ENCODE results near the gene SMTNL1.

Gene SMTNL1

DNA sequence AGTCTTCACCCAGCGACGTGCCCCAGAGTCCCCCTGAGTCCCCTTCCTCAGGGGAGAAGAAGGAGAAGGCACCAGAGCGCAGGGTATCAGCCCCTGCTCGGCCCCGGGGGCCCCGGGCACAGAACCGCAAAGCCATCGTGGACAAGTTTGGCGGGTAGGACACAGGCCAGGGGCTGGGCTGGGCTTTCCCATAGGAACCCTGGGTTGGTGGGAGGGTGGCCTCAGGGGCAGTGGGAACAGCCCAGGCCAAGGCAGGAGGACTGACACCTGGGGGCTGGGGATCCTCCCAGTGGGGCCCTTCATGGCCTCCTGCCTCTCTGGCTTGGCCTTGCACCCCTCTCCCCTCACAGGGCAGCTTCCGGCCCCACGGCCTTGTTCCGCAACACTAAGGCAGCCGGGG lies 8.5 kb downstream of the SMTNL1 start:
- DNase-seq, result no peak

GRCh38 chr11:57546451-57546850 lies 9.1 kb downstream of the SMTNL1 start:
- no peak for DNase-seq

- DNase-seq, result no peak
Observed at GRCh38 chr11:57546869-57547475, 9.6 kb downstream of the SMTNL1 start.

- DNase-seq, result no peak
Observed at GRCh38 chr11:57547854-57548377, 10.5 kb downstream of the SMTNL1 start.

- no peak for DNase-seq
Observed at GRCh38 chr11:57549983-57550382, 12.6 kb downstream of the SMTNL1 start.

- DNase-seq, result no peak
Observed at GRCh38 chr11:57551941-57552340, 14.5 kb downstream of the SMTNL1 start.

DNA sequence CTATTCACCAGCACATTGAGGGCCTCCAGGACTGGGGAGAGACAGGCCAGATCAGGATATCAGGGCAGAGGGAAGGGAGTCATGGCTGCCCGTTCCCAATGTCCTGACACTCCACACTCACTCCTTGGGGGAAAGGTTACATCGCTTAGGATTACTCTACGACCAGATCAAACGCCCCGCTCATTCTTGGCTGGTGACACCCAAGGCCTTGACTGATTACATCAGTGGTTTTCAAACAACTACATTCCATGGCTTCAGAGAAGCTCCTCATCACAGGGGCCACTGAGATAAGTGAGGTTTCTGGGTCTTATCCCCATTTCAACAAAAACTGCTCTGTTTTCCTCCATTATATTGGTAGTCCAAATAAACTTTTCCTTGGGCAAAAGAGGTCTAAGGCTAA lies 15.1 kb downstream of the SMTNL1 start:
- DNase-seq, result no peak

GRCh38 chr11:57555393-57555792 lies 18.0 kb downstream of the SMTNL1 start:
- DNase-seq, result no peak

- no peak for DNase-seq
Observed at GRCh38 chr11:57556041-57556440, 18.6 kb downstream of the SMTNL1 start.

DNA sequence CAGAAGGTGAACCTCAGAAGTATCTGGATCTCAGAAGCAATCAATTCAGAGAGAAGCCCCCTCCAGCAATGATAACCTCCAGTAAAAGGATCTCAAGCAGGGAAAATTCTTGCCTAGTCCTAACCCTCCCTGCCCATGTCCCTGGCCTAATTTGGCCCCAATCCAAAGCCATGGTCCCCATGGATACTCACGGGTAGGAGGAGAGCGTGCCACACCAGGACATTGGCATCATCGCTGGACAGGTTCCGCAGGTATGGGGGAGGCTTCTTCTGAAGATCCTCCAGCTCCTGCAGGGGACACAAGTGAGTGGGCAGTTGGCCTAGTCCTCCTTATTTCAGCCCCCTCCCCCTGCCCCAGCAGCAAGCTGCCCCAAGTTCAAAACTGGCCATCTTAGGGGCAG lies 22.8 kb downstream of the SMTNL1 start:
- DNase-seq, result no peak

DNA sequence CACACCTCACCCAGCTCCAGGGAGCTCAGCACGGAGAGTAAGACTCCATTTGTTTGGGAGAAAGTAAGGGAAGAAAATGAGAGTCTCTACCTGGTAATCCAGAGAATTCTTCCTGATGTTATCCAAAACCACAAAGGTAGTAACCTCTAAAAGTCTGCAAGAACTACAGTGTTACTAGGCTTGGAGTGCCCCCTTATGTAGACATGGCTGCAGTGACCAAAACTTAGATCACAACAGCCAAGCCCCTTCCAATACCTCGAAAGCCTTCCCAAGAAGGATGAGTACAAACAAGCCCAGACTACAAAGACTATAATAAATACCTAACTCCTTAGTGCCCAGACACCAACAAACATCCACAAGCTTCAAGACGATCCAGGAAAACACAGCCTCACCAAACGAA lies 25.2 kb downstream of the SMTNL1 start:
- DNase-seq, result no peak

GRCh38 chr11:57566005-57566904 lies 28.9 kb downstream of the SMTNL1 start:
- DNase-seq, result peak; percentile 59

DNA sequence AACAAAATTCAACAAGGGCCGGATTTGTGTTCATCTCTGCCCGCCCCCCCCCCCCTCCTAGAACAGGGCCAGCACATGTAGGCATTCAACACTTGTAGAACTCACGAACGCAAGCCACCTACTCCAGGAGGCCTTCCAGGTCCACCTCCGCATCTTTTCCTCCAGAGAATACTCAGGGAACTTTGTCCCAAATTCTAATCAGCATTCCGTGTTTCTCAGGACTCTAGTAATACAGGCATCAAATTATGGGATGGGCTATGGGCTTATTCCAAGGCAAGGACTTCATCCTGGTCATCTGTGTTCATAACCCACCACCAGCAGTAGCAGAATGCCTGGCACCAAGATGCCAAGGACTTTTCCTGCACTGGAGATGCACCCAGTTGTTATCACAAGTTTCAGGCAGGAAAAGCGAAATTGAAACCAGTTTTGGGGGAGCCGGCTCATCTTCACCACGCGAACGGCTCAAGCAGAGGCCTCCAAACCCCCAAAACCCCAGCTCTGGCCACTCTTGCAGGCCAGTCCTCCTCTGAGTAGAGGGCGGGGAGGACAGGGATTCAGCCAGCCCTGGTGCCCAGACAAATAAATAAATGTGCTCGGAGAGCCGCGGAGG lies 29.6 kb downstream of the SMTNL1 start:
- DNase-seq, result no peak

DNA sequence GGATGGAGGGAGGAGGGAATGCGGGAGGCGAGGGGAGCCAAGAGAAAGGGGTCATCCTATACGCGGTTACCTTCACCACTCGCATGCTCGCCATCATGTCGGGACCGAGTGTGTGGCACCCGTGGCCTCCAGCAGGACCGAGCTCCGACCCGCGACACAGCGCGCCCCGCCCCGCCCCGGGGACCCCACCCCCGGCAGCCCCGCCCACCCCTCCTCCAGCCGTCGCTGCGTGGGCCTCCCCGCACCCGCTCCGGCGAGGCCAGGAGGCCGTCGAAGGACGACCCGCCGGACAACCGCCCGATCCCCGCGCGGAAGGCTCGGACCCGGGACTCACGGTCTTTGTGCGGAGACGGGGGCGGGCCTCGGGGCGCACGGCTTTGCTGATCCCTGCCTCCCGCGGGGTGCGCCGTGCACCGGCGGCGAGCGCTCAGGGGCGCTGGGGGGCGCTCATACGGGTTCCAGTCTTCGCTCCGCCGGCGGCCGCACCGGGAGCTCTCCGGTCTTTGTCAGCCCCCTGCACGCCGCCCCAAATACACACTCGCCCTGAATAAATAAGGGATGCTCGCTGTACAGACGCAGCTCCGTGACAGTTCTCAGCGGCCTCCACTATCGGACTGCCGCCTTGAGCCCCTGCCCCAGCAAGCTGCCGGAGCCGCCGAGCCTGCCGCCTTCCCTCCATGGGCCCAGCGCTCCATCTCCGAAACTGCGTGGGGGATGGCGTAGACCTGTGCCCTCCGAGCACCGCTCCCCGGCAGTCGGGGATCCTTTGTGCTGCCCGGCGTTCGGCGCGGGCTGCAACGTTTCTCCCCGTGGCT lies 30.3 kb downstream of the SMTNL1 start, which contains the start of gene UBE2L6:
Gene UBE2L6, minus strand, starts transcription at position 158 of the 815 bp plus-strand sequence. Its CDS starts 61 bp downstream, at position 97.
- DNase-seq, result peak in 1 of 2 experiments; percentile 37

GRCh38 chr11:57568330-57568766 lies 31.0 kb downstream of the SMTNL1 start:
- DNase-seq, result peak; percentile 64

- peak; percentile 25 to 31 for DNase-seq
Observed at GRCh38 chr11:57571606-57572005, 34.2 kb downstream of the SMTNL1 start.

GRCh38 chr11:57574061-57574460 lies 36.7 kb downstream of the SMTNL1 start:
- DNase-seq, result no peak

- DNase-seq, result no peak
Observed at GRCh38 chr11:57584341-57584740, 46.9 kb downstream of the SMTNL1 start.

DNA sequence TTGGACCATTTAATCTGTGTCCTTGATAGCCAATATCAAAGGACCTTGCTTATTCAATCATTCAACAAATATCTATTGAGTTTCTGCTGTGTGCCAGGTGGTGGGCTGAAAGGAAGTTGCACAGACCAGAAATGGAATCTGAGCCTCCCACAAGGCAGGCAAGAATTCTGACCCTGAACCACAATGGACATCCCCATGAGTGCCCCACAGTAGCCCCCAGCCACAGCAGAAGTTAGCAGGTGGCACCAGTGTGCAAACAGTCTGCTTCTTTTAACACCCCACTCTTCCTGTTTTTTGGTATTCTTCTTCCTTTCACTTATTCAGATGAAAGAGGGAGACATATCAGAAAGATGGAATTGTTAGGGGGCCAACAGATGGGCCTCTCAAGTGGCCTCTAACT lies 47.9 kb downstream of the SMTNL1 start:
- no peak for DNase-seq

- no peak for DNase-seq
Observed at GRCh38 chr11:57586711-57587245, 49.4 kb downstream of the SMTNL1 start.

DNA sequence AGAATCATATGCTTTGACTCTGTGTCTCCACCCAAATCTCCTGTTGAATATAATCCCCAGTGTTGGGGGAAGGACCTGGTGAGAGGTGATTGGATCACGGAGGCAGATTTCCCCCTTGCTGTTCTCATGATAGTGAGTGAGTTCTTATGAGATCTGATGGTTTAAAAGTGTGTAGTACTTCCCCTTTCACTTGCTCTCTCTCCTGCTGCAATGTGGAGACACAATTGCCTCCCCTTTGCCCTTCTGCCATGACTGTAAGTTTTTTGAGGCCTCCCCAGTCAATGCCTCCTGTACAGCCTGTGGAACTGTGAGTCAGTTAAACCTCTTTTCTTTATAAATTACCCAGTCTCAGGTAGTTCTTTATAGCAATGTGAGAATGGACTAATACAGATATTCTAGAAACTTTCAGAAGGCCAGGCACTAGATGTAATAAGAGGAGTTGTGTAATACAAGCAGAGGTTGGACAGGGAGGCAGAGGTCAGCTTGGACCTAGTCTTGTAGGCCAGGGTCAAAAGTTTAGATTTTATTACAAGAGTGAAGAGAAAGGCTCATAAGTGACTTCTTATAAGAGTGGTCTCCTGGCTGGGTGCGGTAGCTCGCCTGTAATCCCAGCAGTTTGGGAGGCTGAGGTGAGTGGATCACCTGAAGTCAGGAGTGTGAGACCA lies 50.8 kb downstream of the SMTNL1 start:
- DNase-seq, result peak in 1 of 2 experiments; percentile 32

All from AML-193 (cell line).